DND-41 (cell line): Measurements from ENCODE around the gene TRIM65.

ENCODE experiments used
- ATAC-seq: fragments of 200-7000 bp; cut with Tn5 transposase; 3 replicates; pipeline ENCODE4 v1.9.1; 2021; ENCODE audit warnings: low read depth; ENCODE audit not compliant: insufficient read depth
- DNase-seq: peaks from one replicate; pipeline ENCODE4 v3.0.0-alpha.2; 2020
- H2AFZ ChIP-seq: 2 replicates; pipeline ENCODE4 v1.6.0; 2012; ENCODE audit warnings: low read depth, low read length
- H3K27ac ChIP-seq: 2 replicates; pipeline ENCODE4 v1.5.1; 2012; ENCODE audit warnings: low read length, inconsistent platforms
- H3K27me3 ChIP-seq: fragments of 200-600 bp; sonication (generic); 2 replicates; pipeline ENCODE4 v1.6.0; 2012; ENCODE audit warnings: low read length, mild to moderate bottlenecking, inconsistent platforms; ENCODE audit not compliant: insufficient read depth, poor library complexity
- H3K36me3 ChIP-seq: 2 replicates; pipeline ENCODE4 v1.5.1; 2012; ENCODE audit warnings: low read length, inconsistent platforms; ENCODE audit not compliant: insufficient read depth
- H3K4me1 ChIP-seq: 2 replicates; pipeline ENCODE4 v1.5.1; 2012; ENCODE audit warnings: mild to moderate bottlenecking, low read length; ENCODE audit not compliant: insufficient read depth
- H3K4me2 ChIP-seq: 2 replicates; pipeline ENCODE4 v1.6.0; 2012; ENCODE audit warnings: mild to moderate bottlenecking, moderate library complexity, low read length, inconsistent platforms; ENCODE audit not compliant: insufficient read depth
- H3K4me3 ChIP-seq, 2 experiments: fragments of 200-600 bp in 1 of 2; shearing (Covaris generic) in 1 of 2; 2 replicates each; pipeline ENCODE4 v1.5.1; 2012 to 2016; ENCODE audit warnings: inconsistent platforms in 2 of 2, low read length in 2 of 2, mild to moderate bottlenecking in 2 of 2, low read depth in 1 of 2, moderate library complexity in 1 of 2
- H3K79me2 ChIP-seq: 2 replicates; pipeline ENCODE4 v1.6.0; 2012; ENCODE audit warnings: low read length, inconsistent platforms; ENCODE audit not compliant: insufficient read depth
- H3K9ac ChIP-seq: 2 replicates; pipeline ENCODE4 v1.6.0; 2012; ENCODE audit warnings: low read depth, mild to moderate bottlenecking, inconsistent platforms, low read length, moderate library complexity
- H3K9me3 ChIP-seq: 2 replicates; pipeline ENCODE4 v1.5.1; 2012; ENCODE audit warnings: low read length, moderate library complexity, mild to moderate bottlenecking, inconsistent platforms; ENCODE audit not compliant: insufficient read depth, severe bottlenecking
- H4K20me1 ChIP-seq: 2 replicates; pipeline ENCODE4 v1.6.0; 2012; ENCODE audit warnings: low read length; ENCODE audit not compliant: insufficient read depth
- EZH2 ChIP-seq: IDR thresholded peaks from 3 replicates; pipeline ENCODE4 v1.6.1; 2012; ENCODE audit warnings: borderline replicate concordance, low read depth, mild to moderate bottlenecking, moderate library complexity, low read length, inconsistent platforms; ENCODE audit not compliant: severe bottlenecking
- TF ChIP-seq, protein P1 (sequence below): IDR thresholded peaks from 2 replicates; pipeline ENCODE4 v1.5.1; 2012; ENCODE audit warnings: borderline replicate concordance, low read length, moderate library complexity, mild to moderate bottlenecking; ENCODE audit not compliant: poor library complexity, severe bottlenecking; ENCODE audit errors: extremely low read depth

Gene TRIM65

DNA sequence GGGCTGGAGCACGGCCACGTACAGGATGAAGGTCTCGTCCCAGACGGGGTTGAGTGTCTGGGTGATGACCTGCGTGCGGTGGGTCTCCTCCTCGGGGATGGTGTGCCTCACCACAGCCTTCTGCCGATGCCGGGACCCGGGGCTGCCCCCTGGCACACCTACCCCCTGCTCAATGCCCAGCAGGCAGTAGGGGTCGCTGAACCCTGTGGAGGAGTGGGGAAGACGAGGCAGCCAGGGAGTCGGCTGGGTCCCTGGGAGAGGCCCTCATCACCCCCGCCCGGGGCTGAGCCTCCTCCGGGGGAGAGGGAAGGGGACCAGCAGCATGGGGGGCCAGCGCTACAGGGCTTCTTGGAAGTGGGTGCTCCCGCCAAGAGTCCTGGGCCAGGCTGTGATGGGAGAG lies 54.3 kb downstream of the TRIM65 start:
- peak overlapping the region; percentile 93 for H3K9ac ChIP-seq
- H3K27ac ChIP-seq = peak overlapping the region; percentile 97
- H3K79me2 ChIP-seq = peaks cover 18% of the 10 kb centered on the region
- peak overlapping the region in 1 of 2 experiments; percentile 98; a peak in 2 of 4 replicates for H3K4me3 ChIP-seq
- H3K4me1 ChIP-seq = peaks cover 29% of the 10 kb centered on the region
- H2AFZ ChIP-seq = no peak overlapping the region
- no peaks in the 10 kb centered on the region for H3K9me3 ChIP-seq
- peak overlapping the region; percentile 96 for H3K4me2 ChIP-seq
- no peaks in the 10 kb centered on the region for H3K27me3 ChIP-seq
- peaks cover 34% of the 10 kb centered on the region for H3K36me3 ChIP-seq
- no peak for ATAC-seq
- no peaks in the 10 kb centered on the region for H4K20me1 ChIP-seq
- no peak for DNase-seq
- TF ChIP-seq, protein P1, sequence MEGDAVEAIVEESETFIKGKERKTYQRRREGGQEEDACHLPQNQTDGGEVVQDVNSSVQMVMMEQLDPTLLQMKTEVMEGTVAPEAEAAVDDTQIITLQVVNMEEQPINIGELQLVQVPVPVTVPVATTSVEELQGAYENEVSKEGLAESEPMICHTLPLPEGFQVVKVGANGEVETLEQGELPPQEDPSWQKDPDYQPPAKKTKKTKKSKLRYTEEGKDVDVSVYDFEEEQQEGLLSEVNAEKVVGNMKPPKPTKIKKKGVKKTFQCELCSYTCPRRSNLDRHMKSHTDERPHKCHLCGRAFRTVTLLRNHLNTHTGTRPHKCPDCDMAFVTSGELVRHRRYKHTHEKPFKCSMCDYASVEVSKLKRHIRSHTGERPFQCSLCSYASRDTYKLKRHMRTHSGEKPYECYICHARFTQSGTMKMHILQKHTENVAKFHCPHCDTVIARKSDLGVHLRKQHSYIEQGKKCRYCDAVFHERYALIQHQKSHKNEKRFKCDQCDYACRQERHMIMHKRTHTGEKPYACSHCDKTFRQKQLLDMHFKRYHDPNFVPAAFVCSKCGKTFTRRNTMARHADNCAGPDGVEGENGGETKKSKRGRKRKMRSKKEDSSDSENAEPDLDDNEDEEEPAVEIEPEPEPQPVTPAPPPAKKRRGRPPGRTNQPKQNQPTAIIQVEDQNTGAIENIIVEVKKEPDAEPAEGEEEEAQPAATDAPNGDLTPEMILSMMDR = no peak
- no peak for TF ChIP-seq EZH2

DNA sequence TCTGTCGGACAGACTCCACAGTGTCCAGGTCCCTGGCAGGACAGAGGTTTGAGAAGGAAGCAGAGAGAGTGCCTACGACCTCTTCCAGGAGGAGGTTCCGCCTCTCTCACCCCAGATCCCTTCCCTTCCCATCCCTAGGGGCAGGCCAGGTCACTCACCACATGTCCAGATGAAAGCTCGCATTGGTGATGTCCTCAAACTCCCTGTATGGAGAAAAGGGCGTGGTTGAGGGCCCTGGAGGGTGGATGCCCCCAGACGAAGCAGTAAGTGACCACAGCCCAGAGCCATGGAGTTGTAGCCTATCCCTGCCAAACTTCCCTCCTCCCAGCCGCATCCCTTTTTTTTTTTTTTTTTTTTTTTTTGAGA lies 56.0 kb downstream of the TRIM65 start:
- Histone ChIP-seq H3K36me3 (peaks cover 32% of the 10 kb centered on the region), H3K79me2 (peaks cover 18% of the 10 kb centered on the region), H3K27ac (no peak overlapping the region), H3K4me2 (no peak overlapping the region), H3K4me3 (no peak overlapping the region), H3K9me3 (no peaks in the 10 kb centered on the region), H2AFZ (no peak overlapping the region), H3K9ac (no peak overlapping the region), H3K4me1 (peaks cover 29% of the 10 kb centered on the region), H4K20me1 (no peaks in the 10 kb centered on the region), H3K27me3 (no peaks in the 10 kb centered on the region)
- DNase-seq = no peak
- TF ChIP-seq, protein P1 = no peak
- no peak for TF ChIP-seq EZH2
- no peak for ATAC-seq

DNA sequence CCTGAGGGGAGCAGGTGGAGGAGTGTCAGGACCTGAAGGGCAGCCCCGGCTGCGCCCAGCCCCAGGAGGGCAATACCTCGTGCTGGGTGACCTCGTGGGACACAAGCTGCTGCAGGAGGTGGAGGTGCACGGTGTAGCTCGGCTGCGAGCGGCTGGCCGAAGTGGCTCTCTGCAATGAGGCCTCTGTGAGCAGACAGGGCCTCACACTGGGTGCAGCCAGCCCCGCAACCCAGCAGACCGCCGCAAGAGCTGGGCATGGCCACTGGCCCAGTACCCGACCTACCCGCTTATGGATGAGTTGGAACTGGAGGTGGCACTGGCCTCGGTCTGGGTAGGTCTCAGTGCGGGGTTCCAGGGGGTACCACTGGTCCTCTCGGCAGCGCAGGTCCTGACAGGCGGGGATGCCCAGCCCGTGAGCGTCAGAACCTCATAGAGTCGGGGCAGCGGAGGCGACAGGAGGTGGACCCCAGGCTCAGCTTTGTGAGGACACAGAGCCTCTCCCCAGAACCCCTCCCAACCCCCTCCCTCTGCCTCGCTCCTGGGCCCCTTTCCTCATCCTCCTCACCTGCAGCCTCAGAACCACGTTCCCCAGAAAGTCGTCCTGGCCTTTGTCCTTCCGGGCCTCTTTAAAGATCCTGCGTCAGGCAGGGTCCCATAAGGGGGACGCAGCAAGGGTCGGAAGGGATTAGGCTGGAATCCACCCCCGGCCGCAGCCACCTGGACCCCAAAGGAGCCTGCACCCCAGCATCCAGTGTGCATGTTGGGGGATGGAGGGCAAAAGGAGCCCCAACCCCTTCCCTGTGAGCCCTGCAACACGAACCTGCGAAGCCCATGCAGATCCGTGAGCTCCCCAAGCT lies 56.6 kb downstream of the TRIM65 start:
- Histone ChIP-seq H3K9ac (no peak overlapping the region), H3K79me2 (peaks cover 18% of the 10 kb centered on the region)
- TF ChIP-seq EZH2 = no peak
- TF ChIP-seq, protein P1 = no peak

More for the DNA sequence above, 56.6 kb downstream of the TRIM65 start:
- Histone ChIP-seq H3K36me3 (peaks cover 37% of the 10 kb centered on the region), H4K20me1 (no peaks in the 10 kb centered on the region), H3K4me1 (peaks cover 27% of the 10 kb centered on the region), H2AFZ (no peak overlapping the region), H3K4me3 (no peak overlapping the region), H3K9me3 (no peaks in the 10 kb centered on the region), H3K27me3 (no peaks in the 10 kb centered on the region), H3K27ac (no peak overlapping the region), H3K4me2 (no peak overlapping the region)
- ATAC-seq (no peak), DNase-seq (no peak)
